Skeletal muscle satellite cell (primary cell): ENCODE data around the gene PUS7L.

Source experiments
- H3K27me3 ChIP-seq: 2 replicates; pipeline ENCODE4 v1.7.0; 2013; ENCODE audit warnings: low read length; ENCODE audit not compliant: control insufficient read depth, insufficient read depth
- H3K36me3 ChIP-seq: 2 replicates; pipeline ENCODE4 v1.7.0; 2013; ENCODE audit warnings: mild to moderate bottlenecking, control low read depth, low read length; ENCODE audit not compliant: insufficient read depth
- H3K4me1 ChIP-seq: 2 replicates; pipeline ENCODE4 v1.7.0; 2013; ENCODE audit warnings: low read length; ENCODE audit not compliant: control insufficient read depth, insufficient read depth
- H3K4me2 ChIP-seq: 2 replicates; pipeline ENCODE4 v1.7.0; 2013; ENCODE audit warnings: mild to moderate bottlenecking, low read length
- H3K4me3 ChIP-seq: 2 replicates; pipeline ENCODE4 v1.7.0; 2013; ENCODE audit warnings: low read length
- H3K9ac ChIP-seq: 2 replicates; pipeline ENCODE4 v1.7.0; 2013; ENCODE audit warnings: mild to moderate bottlenecking, low read depth, low read length, moderate library complexity
- H3K9me3 ChIP-seq: replicated peaks from 2 replicates; pipeline ENCODE4 v1.7.0; 2013; ENCODE audit warnings: mild to moderate bottlenecking, control low read depth, low read length

The PUS7L gene

GRCh38 chr12:43744826-43745225, 13.8 kb downstream of the PUS7L start:
- Histone ChIP-seq H3K9me3 (peaks cover 19% of the 10 kb centered on the region), H3K4me2 (no peak overlapping the region), H3K4me3 (no peak overlapping the region), H3K9ac (no peak overlapping the region), H3K36me3 (peaks cover 27% of the 10 kb centered on the region), H3K4me1 (peaks cover 26% of the 10 kb centered on the region), H3K27me3 (no peaks in the 10 kb centered on the region)

GRCh38 chr12:43742106-43742505, 16.5 kb downstream of the PUS7L start:
- Histone ChIP-seq H3K4me2 (peak overlapping the region; percentile 57), H3K9me3 (peaks cover 19% of the 10 kb centered on the region), H3K36me3 (peaks cover 22% of the 10 kb centered on the region), H3K27me3 (no peaks in the 10 kb centered on the region), H3K4me1 (peaks cover 45% of the 10 kb centered on the region), H3K9ac (peak overlapping the region; percentile 64), H3K4me3 (no peak overlapping the region)

DNA sequence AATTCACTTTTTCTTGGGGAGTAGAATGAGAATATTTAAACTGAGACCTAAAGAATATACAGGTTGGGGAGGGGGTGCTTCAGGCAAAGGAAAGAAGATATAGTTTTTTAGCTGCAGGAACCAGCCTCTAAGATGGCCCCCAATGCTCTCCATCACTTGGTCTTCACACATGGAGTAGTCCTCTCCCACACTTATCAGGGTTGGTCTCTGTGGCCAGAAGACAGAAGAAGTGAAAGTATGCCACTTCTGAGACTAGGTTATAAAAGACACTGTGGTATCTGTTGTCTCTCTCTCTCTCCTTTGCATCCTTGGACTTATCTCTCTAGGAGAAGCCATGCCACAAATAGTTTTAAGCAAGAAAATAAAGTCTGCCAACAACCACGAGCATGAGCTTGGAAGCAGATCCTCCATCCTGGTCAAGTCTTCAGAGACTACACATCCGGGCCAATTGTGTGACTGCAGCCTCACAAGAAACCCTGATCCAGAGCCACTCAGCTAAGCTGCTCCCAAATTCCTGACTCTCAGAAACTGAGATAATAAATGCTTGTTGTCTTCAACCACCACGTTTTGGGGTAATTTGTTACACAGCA, 18.0 kb downstream of the PUS7L start:
- no peak overlapping the region for H3K9ac ChIP-seq
- H3K27me3 ChIP-seq: no peaks in the 10 kb centered on the region
- no peak overlapping the region for H3K4me2 ChIP-seq
- peaks cover 18% of the 10 kb centered on the region for H3K9me3 ChIP-seq
- H3K36me3 ChIP-seq: peaks cover 21% of the 10 kb centered on the region
- peaks cover 53% of the 10 kb centered on the region for H3K4me1 ChIP-seq
- no peak overlapping the region for H3K4me3 ChIP-seq

DNA sequence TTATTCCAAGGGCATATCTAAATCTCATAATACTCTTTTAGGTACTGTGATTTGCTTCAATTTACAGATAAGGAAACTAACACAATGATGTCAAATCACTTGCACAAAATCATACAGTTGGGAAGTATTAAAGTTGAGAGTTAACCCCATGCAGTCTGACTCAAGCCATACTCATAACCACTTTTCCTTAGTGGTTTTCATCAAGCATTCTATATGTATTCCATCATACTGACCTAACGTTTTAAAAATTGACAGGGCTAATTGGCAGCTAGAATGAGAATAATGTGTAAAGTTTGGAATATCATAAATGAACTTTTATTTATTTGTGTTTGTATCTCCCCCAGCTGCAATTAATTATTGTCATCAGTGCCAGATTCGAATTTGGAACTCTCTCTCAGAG, 20.9 kb downstream of the PUS7L start:
- no peak overlapping the region for H3K4me3 ChIP-seq
- peaks cover 48% of the 10 kb centered on the region for H3K4me1 ChIP-seq
- H3K9ac ChIP-seq: peak overlapping the region; percentile 33
- no peaks in the 10 kb centered on the region for H3K9me3 ChIP-seq
- H3K27me3 ChIP-seq: no peaks in the 10 kb centered on the region
- peaks cover 16% of the 10 kb centered on the region for H3K36me3 ChIP-seq
- H3K4me2 ChIP-seq: peak overlapping the region; percentile 18

DNA sequence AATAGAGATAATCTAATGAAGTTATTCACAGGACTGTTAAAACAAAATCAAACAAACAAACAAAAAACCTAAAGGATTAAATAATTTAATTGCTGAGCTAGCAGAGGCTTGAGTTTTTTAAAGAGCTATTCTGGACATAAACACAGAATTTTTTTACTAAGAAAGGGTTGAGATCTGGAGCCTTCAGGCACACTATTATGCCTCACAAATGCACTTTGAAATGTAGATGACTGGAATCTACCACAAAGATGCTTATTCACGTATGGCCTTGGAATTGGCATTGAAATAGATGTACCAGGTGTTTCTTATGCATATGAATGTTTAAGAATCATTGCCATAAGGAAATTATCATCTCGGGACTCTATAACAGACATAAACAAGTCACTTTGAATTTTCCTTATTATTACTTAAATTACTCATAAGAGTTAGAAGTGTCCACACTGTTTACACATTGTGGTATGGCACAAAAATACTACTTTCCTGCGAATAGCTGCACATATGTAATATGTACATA, 21.6 kb downstream of the PUS7L start:
- Histone ChIP-seq H3K4me2 (peak overlapping the region; percentile 24), H3K4me1 (peaks cover 44% of the 10 kb centered on the region), H3K9ac (peak overlapping the region; percentile 38)

GRCh38 chr12:43733687-43734086, 24.9 kb downstream of the PUS7L start:
- H3K9me3 ChIP-seq: no peaks in the 10 kb centered on the region
- no peak overlapping the region for H3K4me2 ChIP-seq
- no peaks in the 10 kb centered on the region for H3K27me3 ChIP-seq
- H3K9ac ChIP-seq: no peak overlapping the region
- no peak overlapping the region for H3K4me3 ChIP-seq
- H3K4me1 ChIP-seq: peaks cover 24% of the 10 kb centered on the region
- H3K36me3 ChIP-seq: peaks cover 22% of the 10 kb centered on the region

More for the DNA sequence above, 21.6 kb downstream of the PUS7L start:
- Histone ChIP-seq H3K36me3 (peaks cover 16% of the 10 kb centered on the region), H3K9me3 (no peaks in the 10 kb centered on the region), H3K27me3 (no peaks in the 10 kb centered on the region), H3K4me3 (no peak overlapping the region)

DNA sequence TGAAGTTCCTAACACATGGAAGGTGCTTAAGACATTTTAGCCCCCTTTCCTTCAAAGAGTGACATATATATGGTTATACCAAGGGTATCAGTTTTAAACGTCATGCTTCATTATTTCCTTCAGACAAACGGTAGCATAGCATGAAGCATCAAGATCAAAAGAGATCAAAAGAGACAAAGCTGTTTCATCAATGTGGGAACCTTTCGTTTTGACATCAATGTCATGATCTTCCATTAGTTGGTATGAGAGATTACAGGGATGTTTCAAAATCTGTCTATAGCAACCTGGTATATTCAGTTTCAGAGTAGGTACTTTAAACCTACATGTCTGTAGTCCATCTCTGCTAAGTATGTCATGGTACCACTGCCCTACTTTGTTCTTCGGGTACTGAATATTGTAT, 28.3 kb downstream of the PUS7L start:
- peaks cover 18% of the 10 kb centered on the region for H3K36me3 ChIP-seq
- H3K27me3 ChIP-seq: no peaks in the 10 kb centered on the region
- H3K4me3 ChIP-seq: no peak overlapping the region
- H3K9ac ChIP-seq: no peak overlapping the region
- H3K4me1 ChIP-seq: peaks cover 7% of the 10 kb centered on the region
- H3K4me2 ChIP-seq: no peak overlapping the region
- no peaks in the 10 kb centered on the region for H3K9me3 ChIP-seq

GRCh38 chr12:43728698-43729097, 29.9 kb downstream of the PUS7L start:
- Histone ChIP-seq H3K4me3 (no peak overlapping the region), H3K27me3 (no peaks in the 10 kb centered on the region), H3K9ac (no peak overlapping the region), H3K9me3 (no peaks in the 10 kb centered on the region), H3K4me1 (peaks cover 7% of the 10 kb centered on the region), H3K36me3 (peaks cover 7% of the 10 kb centered on the region), H3K4me2 (no peak overlapping the region)

GRCh38 chr12:43728117-43728516, 30.5 kb downstream of the PUS7L start:
- Histone ChIP-seq H3K4me3 (no peak overlapping the region), H3K9ac (no peak overlapping the region), H3K36me3 (peaks cover 6% of the 10 kb centered on the region), H3K4me2 (no peak overlapping the region), H3K4me1 (peaks cover 7% of the 10 kb centered on the region), H3K27me3 (no peaks in the 10 kb centered on the region), H3K9me3 (no peaks in the 10 kb centered on the region)

GRCh38 chr12:43723134-43723533, 35.5 kb downstream of the PUS7L start:
- no peaks in the 10 kb centered on the region for H3K36me3 ChIP-seq
- H3K9ac ChIP-seq: no peak overlapping the region
- H3K27me3 ChIP-seq: no peaks in the 10 kb centered on the region
- no peak overlapping the region for H3K4me2 ChIP-seq
- H3K4me1 ChIP-seq: peaks cover 7% of the 10 kb centered on the region
- H3K4me3 ChIP-seq: no peak overlapping the region
- H3K9me3 ChIP-seq: no peaks in the 10 kb centered on the region

- Histone ChIP-seq H3K36me3 (no peaks in the 10 kb centered on the region), H3K27me3 (no peaks in the 10 kb centered on the region), H3K4me3 (no peak overlapping the region), H3K9me3 (no peaks in the 10 kb centered on the region), H3K9ac (no peak overlapping the region), H3K4me1 (peaks cover 4% of the 10 kb centered on the region), H3K4me2 (no peak overlapping the region)
Measured at GRCh38 chr12:43722621-43723020, 36.0 kb downstream of the PUS7L start.

DNA sequence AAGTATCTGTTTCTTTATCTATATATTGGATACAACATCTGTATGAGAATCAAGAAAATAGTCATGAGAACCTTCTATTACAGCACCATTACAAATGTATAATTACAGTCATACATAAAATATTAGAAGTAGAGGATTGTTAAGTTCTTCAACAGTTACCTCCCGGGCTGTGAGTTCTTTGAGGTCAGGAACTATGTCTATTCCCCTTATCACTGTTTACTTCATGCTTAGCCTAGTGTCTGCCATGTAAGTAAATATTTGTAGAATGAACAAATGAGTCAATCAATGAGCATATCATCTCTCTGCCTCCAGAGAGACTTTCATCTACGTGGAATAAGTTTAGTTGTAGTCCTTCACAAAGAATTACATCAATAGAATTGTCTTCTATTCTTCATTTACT, 47.2 kb downstream of the PUS7L start:
- H3K9ac ChIP-seq: no peak overlapping the region
- no peak overlapping the region for H3K4me2 ChIP-seq
- no peaks in the 10 kb centered on the region for H3K4me1 ChIP-seq

More for the DNA sequence above, 47.2 kb downstream of the PUS7L start:
- no peaks in the 10 kb centered on the region for H3K9me3 ChIP-seq
- no peak overlapping the region for H3K4me3 ChIP-seq
- no peaks in the 10 kb centered on the region for H3K36me3 ChIP-seq
- no peaks in the 10 kb centered on the region for H3K27me3 ChIP-seq
